HG02798 (cell line): ENCODE results near the gene KMT2C.
"Not testable (repeated sequence)": the region's sequence is repeated elsewhere in the genome, so short reads cannot be mapped to it uniquely, and the experiment has no call there.

Experiments used
- ATAC-seq: cut with Tn5 transposase; IDR thresholded peaks from one replicate; pipeline ENCODE4 v1.9.1; 2021; ENCODE audit warnings: mild to moderate bottlenecking; ENCODE audit not compliant: unreplicated experiment, poor library complexity

KMT2C gene

GRCh38 chr7:152366662-152367061 is 69.1 kb downstream of the KMT2C start:
- no peak for ATAC-seq

GRCh38 chr7:152365982-152366603 is 69.7 kb downstream of the KMT2C start:
- ATAC-seq: no peak

GRCh38 chr7:152363798-152364197 is 72.0 kb downstream of the KMT2C start:
- ATAC-seq: no peak

- no peak for ATAC-seq
Observed at GRCh38 chr7:152362128-152362926, 73.5 kb downstream of the KMT2C start.

GRCh38 chr7:152355474-152356057 is 80.2 kb downstream of the KMT2C start:
- ATAC-seq: peak; percentile 55

GRCh38 chr7:152354061-152354460 is 81.7 kb downstream of the KMT2C start:
- no peak for ATAC-seq

- ATAC-seq: not testable (repeated sequence)
Observed at GRCh38 chr7:152353281-152353680, 82.5 kb downstream of the KMT2C start.

- not testable (repeated sequence) for ATAC-seq
Observed at GRCh38 chr7:152351747-152352146, 84.1 kb downstream of the KMT2C start.

- no peak for ATAC-seq
Observed at GRCh38 chr7:152351168-152351567, 84.6 kb downstream of the KMT2C start.

GRCh38 chr7:152347888-152348287 is 87.9 kb downstream of the KMT2C start:
- ATAC-seq: no peak

GRCh38 chr7:152344253-152344652 is 91.5 kb downstream of the KMT2C start:
- ATAC-seq: no peak

- ATAC-seq: no peak
Observed at GRCh38 chr7:152342796-152343195, 93.0 kb downstream of the KMT2C start.

GRCh38 chr7:152341914-152342236 is 93.9 kb downstream of the KMT2C start:
- ATAC-seq: no peak

- peak; percentile 46 for ATAC-seq
Observed at GRCh38 chr7:152341039-152341913, 94.5 kb downstream of the KMT2C start.

- ATAC-seq: no peak
Observed at GRCh38 chr7:152340161-152340560, 95.6 kb downstream of the KMT2C start.

GRCh38 chr7:152338561-152338960 is 97.2 kb downstream of the KMT2C start:
- ATAC-seq: no peak

- ATAC-seq: peak; percentile 77
Observed at GRCh38 chr7:152336754-152337368, 98.9 kb downstream of the KMT2C start.

GRCh38 chr7:152335900-152336571 is 99.8 kb downstream of the KMT2C start:
- peak; percentile 57 for ATAC-seq

GRCh38 chr7:152333134-152333533 is 102.7 kb downstream of the KMT2C start:
- ATAC-seq: no peak

GRCh38 chr7:152330827-152331226 is 105.0 kb downstream of the KMT2C start:
- ATAC-seq: no peak
